GM10266 (cell line): ENCODE results near the gene NUFIP2.
A peak's percentile ranks its signal among the peaks of the same experiment; 100 is the strongest.
"Not testable (repeated sequence)": the region's sequence is repeated elsewhere in the genome, so short reads cannot be mapped to it uniquely, and the experiment has no call there.

ENCODE experiments used
- DNase-seq: peaks from one replicate; pipeline ENCODE4 v3.0.0; 2012; ENCODE audit errors: extremely low spot score
- CTCF ChIP-seq: IDR thresholded peaks from 2 replicates; pipeline ENCODE4 v1.5.1; 2012; ENCODE audit warnings: mild to moderate bottlenecking, low read depth; ENCODE audit not compliant: control insufficient read depth, insufficient read depth; ENCODE audit errors: missing control alignments

The NUFIP2 gene

GRCh38 chr17:29293890-29294579 is at the start of gene NUFIP2:
Gene NUFIP2, minus strand, starts transcription at chr17:29294148. Its CDS starts 89 bp downstream, at chr17:29294059.
- DNase-seq, result peak; percentile 97
- no peak for TF ChIP-seq CTCF

- no peak for TF ChIP-seq CTCF
- no peak for DNase-seq
Observed at GRCh38 chr17:29342158-29342765, 48.3 kb upstream of the NUFIP2 start.

- DNase-seq, result no peak
- TF ChIP-seq CTCF, result no peak
Observed at GRCh38 chr17:29341726-29342125, 47.8 kb upstream of the NUFIP2 start.

GRCh38 chr17:29339016-29339415 is 45.1 kb upstream of the NUFIP2 start:
- DNase-seq, result not testable (repeated sequence)

GRCh38 chr17:29331708-29332085 is 37.7 kb upstream of the NUFIP2 start:
- TF ChIP-seq CTCF, result no peak

GRCh38 chr17:29331075-29331707 is 37.2 kb upstream of the NUFIP2 start:
- no peak for TF ChIP-seq CTCF
- no peak for DNase-seq

More at GRCh38 chr17:29331708-29332085, 37.7 kb upstream of the NUFIP2 start:
- DNase-seq, result no peak

- TF ChIP-seq CTCF, result no peak
Observed at GRCh38 chr17:29327412-29327811, 33.5 kb upstream of the NUFIP2 start.

More at GRCh38 chr17:29327412-29327811, 33.5 kb upstream of the NUFIP2 start:
- no peak for DNase-seq
